Astrocyte of the spinal cord (primary cell): ENCODE results near the gene TRPM3.
A peak's percentile ranks its signal among the peaks of the same experiment; 100 is the strongest.

ENCODE experiments used
- DNase-seq: peaks from one replicate; pipeline ENCODE4 v3.0.0; 2011; ENCODE audit warnings: low read depth, low spot score
- H3K4me3 ChIP-seq: 2 replicates; pipeline ENCODE4 v1.5.1; 2011; ENCODE audit warnings: low read depth, mild to moderate bottlenecking, low read length, moderate library complexity
- CTCF ChIP-seq: IDR thresholded peaks from 2 replicates; pipeline ENCODE4 v1.5.1; 2012; ENCODE audit warnings: low read depth, mild to moderate bottlenecking, low read length, inconsistent platforms
- in situ Hi-C: cut with HindIII; loops from 2 replicates; pipeline ENCODE4 v1.10.0; 2017; ENCODE audit warnings: low sequenced_read_pairs

TRPM3 gene

GRCh38 chr9:70880535-70880934, 240.9 kb downstream of the TRPM3 start:
- in situ Hi-C loops = no loop called here
- no peak for TF ChIP-seq CTCF
- no peak for DNase-seq
- H3K4me3 ChIP-seq = no peak overlapping the region

GRCh38 chr9:70878576-70878975, 242.8 kb downstream of the TRPM3 start:
- DNase-seq = no peak
- in situ Hi-C loops = no loop called here
- no peak overlapping the region for H3K4me3 ChIP-seq
- no peak for TF ChIP-seq CTCF

- TF ChIP-seq CTCF = no peak
- no peak overlapping the region for H3K4me3 ChIP-seq
- peak; percentile 12 for DNase-seq
- in situ Hi-C loops = no loop called here
Measured at GRCh38 chr9:70874451-70874850, 247.0 kb downstream of the TRPM3 start.

GRCh38 chr9:70873506-70873905, 247.9 kb downstream of the TRPM3 start:
- DNase-seq = no peak
- H3K4me3 ChIP-seq = no peak overlapping the region
- no peak for TF ChIP-seq CTCF
- in situ Hi-C loops = no loop called here

- no peak for TF ChIP-seq CTCF
- no peak overlapping the region for H3K4me3 ChIP-seq
- in situ Hi-C loops = no loop called here
- no peak for DNase-seq
Measured at GRCh38 chr9:70868661-70869652, 252.5 kb downstream of the TRPM3 start.

GRCh38 chr9:70868041-70868440, 253.4 kb downstream of the TRPM3 start:
- DNase-seq = no peak
- no peak for TF ChIP-seq CTCF
- no peak overlapping the region for H3K4me3 ChIP-seq
- in situ Hi-C loops = no loop called here
